SK-N-SH (cell line): Measurements from ENCODE around the gene RAB7A.

ENCODE experiments used
- CTCF ChIP-seq: fragments of 200-600 bp; sonication (generic); IDR thresholded peaks from 2 replicates; pipeline ENCODE4 v1.6.1; 2017; ENCODE audit warnings: antibody characterized with exemption, mild to moderate bottlenecking, moderate library complexity
- EZH2phosphoT487 ChIP-seq: fragments of 200-600 bp; sonication (generic); IDR thresholded peaks from 2 replicates; pipeline ENCODE4 v1.6.1; 2017; ENCODE audit warnings: low read depth, mixed run types, mild to moderate bottlenecking, antibody characterized with exemption, moderate library complexity, borderline replicate concordance
- FOXM1 ChIP-seq: IDR thresholded peaks from 2 replicates; pipeline ENCODE4 v1.4.0; 2012; ENCODE audit warnings: low read depth, mild to moderate bottlenecking
- GABPA ChIP-seq: IDR thresholded peaks from 2 replicates; pipeline ENCODE4 v1.4.0; 2012; ENCODE audit warnings: low read depth, mild to moderate bottlenecking
- MAX ChIP-seq: IDR thresholded peaks from 2 replicates; pipeline ENCODE4 v1.4.0; 2012; ENCODE audit warnings: low read depth
- POLR2AphosphoS5 ChIP-seq: IDR thresholded peaks from 2 replicates; pipeline ENCODE4 v1.6.1; 2012; ENCODE audit warnings: low read depth, low read length
- RCOR1 ChIP-seq: fragments of 150-350 bp; IDR thresholded peaks from 2 replicates; pipeline ENCODE4 v1.6.1; 2017; ENCODE audit warnings: antibody characterized with exemption, low read length
- SIN3A ChIP-seq: IDR thresholded peaks from 2 replicates; pipeline ENCODE4 v1.6.1; 2012; ENCODE audit warnings: low read depth, mild to moderate bottlenecking, low read length, moderate library complexity, borderline replicate concordance
- SMC3 ChIP-seq: IDR thresholded peaks from 2 replicates; pipeline ENCODE4 v1.6.1; 2012; ENCODE audit warnings: low read depth, low read length, improper control_type of control experiment
- YY1 ChIP-seq: IDR thresholded peaks from 2 replicates; pipeline ENCODE4 v1.4.0; 2012; ENCODE audit warnings: low read depth, mild to moderate bottlenecking
- TF ChIP-seq, protein P1 (sequence below): IDR thresholded peaks from 2 replicates; pipeline ENCODE4 v1.6.1; 2012; ENCODE audit warnings: mild to moderate bottlenecking, low read depth, low read length, moderate library complexity
- TF ChIP-seq, protein P2 (sequence below): fragments of 150-350 bp; IDR thresholded peaks from 2 replicates; pipeline ENCODE4 v1.6.1; 2017; ENCODE audit warnings: antibody characterized with exemption, low read length, low read depth, borderline replicate concordance

DNA sequence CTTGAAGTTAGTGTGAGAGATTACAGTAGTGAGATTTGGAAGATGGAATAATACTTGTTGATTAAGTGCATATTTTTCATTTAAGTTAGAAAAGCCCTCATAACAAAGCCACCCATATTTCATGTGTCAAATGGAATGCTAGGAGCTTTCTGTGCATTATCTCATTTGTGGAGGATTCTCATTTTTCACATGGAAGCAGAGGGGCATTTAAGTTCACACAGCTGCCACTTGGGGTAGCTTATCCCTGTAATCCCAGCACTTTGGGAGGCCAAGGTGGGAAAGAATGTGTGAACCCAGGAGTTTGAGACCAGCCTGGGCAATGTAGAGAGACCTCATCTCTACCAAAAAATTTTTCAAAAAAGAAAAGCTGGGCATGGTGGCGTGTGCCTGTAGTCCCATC, 55.2 kb downstream of the RAB7A start:
- TF ChIP-seq GABPA (no peak), SMC3 (no peak), CTCF (no peak), MAX (no peak), FOXM1 (no peak), POLR2AphosphoS5 (no peak), RCOR1 (no peak), YY1 (no peak), EZH2phosphoT487 (no peak), SIN3A (no peak)
- TF ChIP-seq, protein P1, sequence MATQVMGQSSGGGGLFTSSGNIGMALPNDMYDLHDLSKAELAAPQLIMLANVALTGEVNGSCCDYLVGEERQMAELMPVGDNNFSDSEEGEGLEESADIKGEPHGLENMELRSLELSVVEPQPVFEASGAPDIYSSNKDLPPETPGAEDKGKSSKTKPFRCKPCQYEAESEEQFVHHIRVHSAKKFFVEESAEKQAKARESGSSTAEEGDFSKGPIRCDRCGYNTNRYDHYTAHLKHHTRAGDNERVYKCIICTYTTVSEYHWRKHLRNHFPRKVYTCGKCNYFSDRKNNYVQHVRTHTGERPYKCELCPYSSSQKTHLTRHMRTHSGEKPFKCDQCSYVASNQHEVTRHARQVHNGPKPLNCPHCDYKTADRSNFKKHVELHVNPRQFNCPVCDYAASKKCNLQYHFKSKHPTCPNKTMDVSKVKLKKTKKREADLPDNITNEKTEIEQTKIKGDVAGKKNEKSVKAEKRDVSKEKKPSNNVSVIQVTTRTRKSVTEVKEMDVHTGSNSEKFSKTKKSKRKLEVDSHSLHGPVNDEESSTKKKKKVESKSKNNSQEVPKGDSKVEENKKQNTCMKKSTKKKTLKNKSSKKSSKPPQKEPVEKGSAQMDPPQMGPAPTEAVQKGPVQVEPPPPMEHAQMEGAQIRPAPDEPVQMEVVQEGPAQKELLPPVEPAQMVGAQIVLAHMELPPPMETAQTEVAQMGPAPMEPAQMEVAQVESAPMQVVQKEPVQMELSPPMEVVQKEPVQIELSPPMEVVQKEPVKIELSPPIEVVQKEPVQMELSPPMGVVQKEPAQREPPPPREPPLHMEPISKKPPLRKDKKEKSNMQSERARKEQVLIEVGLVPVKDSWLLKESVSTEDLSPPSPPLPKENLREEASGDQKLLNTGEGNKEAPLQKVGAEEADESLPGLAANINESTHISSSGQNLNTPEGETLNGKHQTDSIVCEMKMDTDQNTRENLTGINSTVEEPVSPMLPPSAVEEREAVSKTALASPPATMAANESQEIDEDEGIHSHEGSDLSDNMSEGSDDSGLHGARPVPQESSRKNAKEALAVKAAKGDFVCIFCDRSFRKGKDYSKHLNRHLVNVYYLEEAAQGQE = no peak
- TF ChIP-seq, protein P2, sequence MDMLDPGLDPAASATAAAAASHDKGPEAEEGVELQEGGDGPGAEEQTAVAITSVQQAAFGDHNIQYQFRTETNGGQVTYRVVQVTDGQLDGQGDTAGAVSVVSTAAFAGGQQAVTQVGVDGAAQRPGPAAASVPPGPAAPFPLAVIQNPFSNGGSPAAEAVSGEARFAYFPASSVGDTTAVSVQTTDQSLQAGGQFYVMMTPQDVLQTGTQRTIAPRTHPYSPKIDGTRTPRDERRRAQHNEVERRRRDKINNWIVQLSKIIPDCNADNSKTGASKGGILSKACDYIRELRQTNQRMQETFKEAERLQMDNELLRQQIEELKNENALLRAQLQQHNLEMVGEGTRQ = no peak
